Keratinocyte (primary cell): Measurements from ENCODE around the gene UGT1A6. TPM values are rescaled to one million over a fixed set of nuclear protein-coding genes. Genes with fewer than 3 reads are reported as not detected.

Experiments used
- DNase-seq: peaks from one replicate; pipeline ENCODE4 v3.0.0-alpha.2; 2011; ENCODE audit warnings: low read depth, missing footprints, low spot score
- FAIRE-seq: peaks from 2 replicates; lab custom pipeline; 2011; peaks lifted over from hg19 to GRCh38; lab: Jason Lieb, UNC
- H2AFZ ChIP-seq: 2 replicates; pipeline ENCODE4 v1.6.0; 2012; ENCODE audit warnings: low read length, control low read depth, inconsistent platforms; ENCODE audit not compliant: control insufficient read depth
- H3K27ac ChIP-seq: 2 replicates; pipeline ENCODE4 v1.5.1; 2011; ENCODE audit warnings: low read length; ENCODE audit not compliant: control insufficient read depth, insufficient read depth
- H3K27me3 ChIP-seq: 3 replicates; pipeline ENCODE4 v1.6.0; 2011; ENCODE audit warnings: low read length; ENCODE audit not compliant: control insufficient read depth, insufficient read depth; ENCODE audit errors: extremely low read depth
- H3K36me3 ChIP-seq, 2 experiments: 2 replicates in 1 of 2; 3 replicates in 1 of 2; pipeline ENCODE4 v1.5.1; 2011; ENCODE audit warnings: low read length in 2 of 2, mild to moderate bottlenecking in 1 of 2; ENCODE audit not compliant: control insufficient read depth in 2 of 2, insufficient read depth in 2 of 2; ENCODE audit errors: extremely low read depth in 1 of 2
- H3K4me1 ChIP-seq: 3 replicates; pipeline ENCODE4 v1.5.1; 2011; ENCODE audit warnings: low read length; ENCODE audit not compliant: control insufficient read depth, insufficient read depth; ENCODE audit errors: extremely low read depth
- H3K4me2 ChIP-seq: 3 replicates; pipeline ENCODE4 v1.6.0; 2011; ENCODE audit warnings: low read depth, low read length; ENCODE audit not compliant: control insufficient read depth, insufficient read depth; ENCODE audit errors: extremely low read depth
- H3K4me3 ChIP-seq, 3 experiments: fragments of 200-600 bp in 1 of 3; sonication (generic) in 1 of 3; 2 replicates in 2 of 3; 3 replicates in 1 of 3; pipeline ENCODE4 v1.5.1; 2011 to 2016; ENCODE audit warnings: low read length in 3 of 3, mild to moderate bottlenecking in 3 of 3, control low read depth in 2 of 3, inconsistent platforms in 1 of 3, low read depth in 1 of 3, mixed read lengths in 1 of 3, mixed run types in 1 of 3, moderate library complexity in 1 of 3; ENCODE audit not compliant: control insufficient read depth in 2 of 3, insufficient read depth in 2 of 3; ENCODE audit errors: extremely low read depth in 1 of 3
- H3K79me2 ChIP-seq: 2 replicates; pipeline ENCODE4 v1.6.0; 2012; ENCODE audit warnings: low read length; ENCODE audit not compliant: control insufficient read depth, insufficient read depth
- H3K9ac ChIP-seq: 3 replicates; pipeline ENCODE4 v1.6.0; 2011; ENCODE audit warnings: low read length; ENCODE audit not compliant: control insufficient read depth, insufficient read depth; ENCODE audit errors: extremely low read depth
- H3K9me1 ChIP-seq: 3 replicates; pipeline ENCODE4 v1.6.0; 2011; ENCODE audit warnings: low read length; ENCODE audit not compliant: control insufficient read depth, insufficient read depth; ENCODE audit errors: extremely low read depth
- H3K9me3 ChIP-seq: 2 replicates; pipeline ENCODE4 v1.5.1; 2012; ENCODE audit warnings: low read depth, low read length; ENCODE audit not compliant: control insufficient read depth
- H4K20me1 ChIP-seq: 3 replicates; pipeline ENCODE4 v1.6.0; 2011; ENCODE audit warnings: low read length; ENCODE audit not compliant: control insufficient read depth, insufficient read depth; ENCODE audit errors: extremely low read depth
- CTCF ChIP-seq, 3 experiments: IDR thresholded peaks in 1 of 3; conservative IDR thresholded peaks in 1 of 3; optimal IDR thresholded peaks in 1 of 3; 2 replicates in 2 of 3; 3 replicates in 1 of 3; pipeline versions ENCODE3 to v1.5.1; 2011; ENCODE audit warnings: low read length in 3 of 3, mild to moderate bottlenecking in 3 of 3, moderate library complexity in 2 of 3, control low read depth in 1 of 3, inconsistent platforms in 1 of 3; ENCODE audit not compliant: insufficient read depth in 2 of 3; ENCODE audit errors: extremely low read depth in 1 of 3
- EZH2 ChIP-seq: IDR thresholded peaks from one replicate; pipeline ENCODE4 v1.6.1; 2012; ENCODE audit warnings: inconsistent platforms, mild to moderate bottlenecking, low read length, moderate library complexity
- dilution Hi-C: fragments of 300-500 bp; cut with MboI; formaldehyde crosslinking; loops from one replicate; pipeline ENCODE4 v1.7.0; 2020; ENCODE audit warnings: low sequenced_read_pairs; ENCODE audit not compliant: extremely low pct_ligation_motif_present
- polyA plus RNA-seq, 5 experiments: library from polyadenylated mRNA; depleted of rRNA in 3 of 5; stranded (reverse) in 3 of 5; stranded (forward) in 1 of 5; unstranded in 1 of 5; fragments of >200 nt; gene quantifications; 1 replicate in 1 of 5; 2 replicates in 3 of 5; 3 replicates in 1 of 5; pipeline versions ENCODE4 v1.2.1 to v1.2.3, GENCODE V29; 2011 to 2012; ENCODE audit warnings: missing spikeins in 2 of 5, low read depth in 1 of 5, low replicate concordance in 1 of 5

UGT1A6 gene
- polyA plus RNA-seq, 1 donor (not counting 4 experiments of a cell fraction or from before 2014, with no cell fraction given): 133 TPM

GRCh38 chr2:233772153-233772552, 79.5 kb downstream of the UGT1A6 start:
- no peak overlapping the region for H2AFZ ChIP-seq
- no peak for TF ChIP-seq CTCF (optimal IDR thresholded peaks at IDR 0.05 in 1 of 3, IDR thresholded peaks at IDR 0.05 in 1 of 3, conservative IDR thresholded peaks at IDR 0.05 in 1 of 3; ENCODE audit: extremely low read depth in 1 of 3, insufficient read depth in 2 of 3, low read length in 3 of 3)
- TF ChIP-seq EZH2: no peak
- H3K4me3 ChIP-seq: no peak overlapping the region
- no peaks in the 10 kb centered on the region for H3K27me3 ChIP-seq
- no peak overlapping the region for H3K9ac ChIP-seq
- H3K4me2 ChIP-seq: no peak overlapping the region
- DNase-seq (no peak), FAIRE-seq (no peak)
- H3K36me3 ChIP-seq: peaks cover 17 to 19% of the 10 kb centered on the region in 2 experiments
- H3K4me1 ChIP-seq: no peaks in the 10 kb centered on the region
- peaks cover 3% of the 10 kb centered on the region for H3K9me3 ChIP-seq
- dilution Hi-C loops: no loop called here
- no peak overlapping the region for H3K27ac ChIP-seq
- H3K9me1 ChIP-seq: no peaks in the 10 kb centered on the region
- H3K79me2 ChIP-seq: no peaks in the 10 kb centered on the region
- no peaks in the 10 kb centered on the region for H4K20me1 ChIP-seq

- no peaks in the 10 kb centered on the region for H3K4me1 ChIP-seq
- no peak overlapping the region for H3K9ac ChIP-seq
- dilution Hi-C loops: no loop called here
- peaks cover 17 to 19% of the 10 kb centered on the region in 2 experiments for H3K36me3 ChIP-seq
- FAIRE-seq (no peak), DNase-seq (no peak)
- no peaks in the 10 kb centered on the region for H4K20me1 ChIP-seq
- no peaks in the 10 kb centered on the region for H3K27me3 ChIP-seq
- peaks cover 3% of the 10 kb centered on the region for H3K9me3 ChIP-seq
- H3K27ac ChIP-seq: no peak overlapping the region
- H2AFZ ChIP-seq: no peak overlapping the region
- no peaks in the 10 kb centered on the region for H3K9me1 ChIP-seq
- TF ChIP-seq CTCF (optimal IDR thresholded peaks at IDR 0.05 in 1 of 3, IDR thresholded peaks at IDR 0.05 in 1 of 3, conservative IDR thresholded peaks at IDR 0.05 in 1 of 3; ENCODE audit: extremely low read depth in 1 of 3, insufficient read depth in 2 of 3, low read length in 3 of 3) (no peak), EZH2 (no peak)
- H3K4me3 ChIP-seq: no peak overlapping the region
- no peaks in the 10 kb centered on the region for H3K79me2 ChIP-seq
- H3K4me2 ChIP-seq: no peak overlapping the region
Measured at GRCh38 chr2:233772583-233772982, 79.9 kb downstream of the UGT1A6 start.
